Lung (tissue), 12 donors: ENCODE results near the gene BRF1. TPM values are rescaled to one million over a fixed set of nuclear protein-coding genes. Genes with fewer than 3 reads are reported as not detected.

Experiments
- ATAC-seq: fragments of 200-7000 bp; cut with Tn5 transposase; one replicate; pipeline ENCODE4 v1.9.1; 2020; ENCODE audit warnings: moderate number of reproducible peaks; ENCODE audit not compliant: insufficient read depth, low FRiP score
- DNase-seq, 3 donors: peaks; one replicate each; pipeline ENCODE4 v3.0.0-alpha.2; 2013 to 2017
- H3K27ac ChIP-seq, 2 donors: one replicate each; pipeline ENCODE4 v1.5.1; 2013; ENCODE audit warnings: mild to moderate bottlenecking in 2 of 2, moderate library complexity in 2 of 2, control low read depth in 1 of 2, inconsistent platforms in 1 of 2, low read depth in 1 of 2, low read length in 1 of 2
- H3K27me3 ChIP-seq, 3 donors: one replicate each; pipeline ENCODE4 v1.5.1; 2013; ENCODE audit warnings: low read length in 2 of 3; ENCODE audit not compliant: control insufficient read depth in 3 of 3, insufficient read depth in 3 of 3
- H3K36me3 ChIP-seq, 4 donors: one replicate each; pipeline ENCODE4 v1.5.1; 2013; ENCODE audit warnings: low read length in 4 of 4, mild to moderate bottlenecking in 1 of 4, moderate library complexity in 1 of 4; ENCODE audit not compliant: control insufficient read depth in 4 of 4, insufficient read depth in 4 of 4
- H3K4me1 ChIP-seq, 5 donors: one replicate each; pipeline ENCODE4 v1.5.1; 2013; ENCODE audit warnings: low read length in 5 of 5, mild to moderate bottlenecking in 2 of 5, moderate library complexity in 1 of 5; ENCODE audit not compliant: control insufficient read depth in 5 of 5, insufficient read depth in 5 of 5
- H3K4me3 ChIP-seq: one replicate; pipeline ENCODE4 v1.5.1; 2013; ENCODE audit warnings: mild to moderate bottlenecking, control low read depth, moderate library complexity
- H3K9ac ChIP-seq, 2 donors: one replicate each; pipeline ENCODE4 v1.5.1; 2013; ENCODE audit warnings: low read length in 2 of 2, control low read depth in 1 of 2; ENCODE audit not compliant: insufficient read depth in 1 of 2
- H3K9me3 ChIP-seq, 4 donors: one replicate each; pipeline ENCODE4 v1.5.1; 2013; ENCODE audit warnings: low read length in 3 of 4, mild to moderate bottlenecking in 1 of 4, moderate library complexity in 1 of 4; ENCODE audit not compliant: control insufficient read depth in 4 of 4, insufficient read depth in 3 of 4
- CTCF ChIP-seq: IDR thresholded peaks from 2 replicates; pipeline ENCODE4 v1.5.1; 2012; ENCODE audit warnings: mild to moderate bottlenecking; ENCODE audit errors: control extremely low read depth, extremely low read depth
- WGBS, 2 donors: extraction: QIAGEN DNeasy Blood & Tissue Kit; methylation state at CpG; one replicate each; pipeline ENCODE4 v1.1.7; 2013; 5-methylcytosine and 5-hydroxymethylcytosine counted together
- polyA plus RNA-seq, 2 donors: library from polyadenylated mRNA; stranded (reverse); fragments of 200-250 nt; gene quantifications; one replicate each; pipeline ENCODE4 v1.2.1, GENCODE V29; 2013
- total RNA-seq, 2 donors: library from RNA; depleted of rRNA in 1 of 2; stranded (reverse); fragments of >200 nt in 1 of 2; gene quantifications; one replicate each; pipeline ENCODE4 v1.2.1, GENCODE V29; 2014 to 2021
- donor health status: control.
- donor health status: control.
- donor health status: Bipolar disorder and iron deficiency.
- donor health status: healthy.
- donor health status: DM: yes; HTN: yes; CAD: no.

BRF1 gene
- total and polyA plus RNA-seq, 4 donors = 14.2 to 55.3 (median 37.2) TPM

- Histone ChIP-seq H3K4me1 (peaks cover 0 to 23% (median 2%) of the 10 kb centered on the region in 5 donors), H3K27ac (peak overlapping the region in 1 of 2 donors; percentile 55), H3K9me3 (no peaks in the 10 kb centered on the region), H3K4me3 (no peak overlapping the region), H3K9ac (no peak overlapping the region), H3K27me3 (no peaks in the 10 kb centered on the region), H3K36me3 (peaks cover 0 to under 1% (median 0%) of the 10 kb centered on the region in 4 donors)
- DNase-seq (no peak), ATAC-seq (no peak)
- whole genome bisulfite sequencing, 2 donors = 57 to 64% methylated on average over 21 to 25 of the region's 25 CpGs
- TF ChIP-seq CTCF = no peak
These were observed 118.3 kb downstream of the BRF1 start for GRCh38 chr14:105182296-105183020.

GRCh38 chr14:105181549-105182295, 119.1 kb downstream of the BRF1 start:
- H3K27ac ChIP-seq = peak overlapping the region in 1 of 2 donors; percentile 55
- H3K4me3 ChIP-seq = no peak overlapping the region
- ATAC-seq (no peak), DNase-seq (no peak)
- no peaks in the 10 kb centered on the region for H3K27me3 ChIP-seq
- WGBS, 2 donors = 49 to 51% methylated on average over 18 to 21 of the region's 21 CpGs
- H3K9ac ChIP-seq = no peak overlapping the region
- H3K4me1 ChIP-seq = peaks cover 0 to 23% (median 2%) of the 10 kb centered on the region in 5 donors
- no peak for TF ChIP-seq CTCF
- no peaks in the 10 kb centered on the region for H3K9me3 ChIP-seq
- peaks cover 0 to 5% (median 0%) of the 10 kb centered on the region in 4 donors for H3K36me3 ChIP-seq

- WGBS, 2 donors = 1% methylated on average over 58 to 106 of the region's 106 CpGs
- Histone ChIP-seq H3K4me3 (peak within 1 kb of the TSS; percentile 47), H3K27ac (peak within 1 kb of the TSS in 1 of 2 donors; percentile 55), H3K4me1 (peaks cover 0 to 22% (median 2%) of the 10 kb centered on the region in 5 donors), H3K9me3 (no peaks in the 10 kb centered on the region), H3K27me3 (no peaks in the 10 kb centered on the region), H3K9ac (no peak within 1 kb of the TSS), H3K36me3 (peaks cover 0 to 5% (median 0%) of the 10 kb centered on the region in 4 donors)
- peak; percentile 89 for ATAC-seq
- TF ChIP-seq CTCF = no peak
- DNase-seq = peak; percentile 43 to 79 (median 58)
These were observed 119.9 kb downstream of the BRF1 start, which contains the start of gene NUDT14 for GRCh38 chr14:105180592-105181548. TSS of gene NUDT14 (minus strand) at chr14:105181312. CDS start at chr14:105181209, 103 bp downstream.
